ENCODE results near the gene SH2B3.

Gene SH2B3

GRCh38 chr12:111362687-111363475 is 42.8 kb upstream of the SH2B3 start:
- no peak for TF ChIP-seq CTCF (conservative IDR thresholded peaks at IDR 0.05; ENCODE audit: control insufficient read depth, insufficient read depth, low read depth, low read length)
- no peak overlapping the region for H3K4me3 ChIP-seq (ENCODE audit: control insufficient read depth, low read depth, low read length)
- no peak for DNase-seq (ENCODE audit: low read depth)

- H3K4me3 ChIP-seq (ENCODE audit: control insufficient read depth, low read depth, low read length), result no peak overlapping the region
- TF ChIP-seq CTCF (conservative IDR thresholded peaks at IDR 0.05; ENCODE audit: control insufficient read depth, insufficient read depth, low read depth, low read length), result no peak
- DNase-seq (ENCODE audit: low read depth), result no peak
Measured at GRCh38 chr12:111363578-111363977, 42.1 kb upstream of the SH2B3 start.

- no peak for TF ChIP-seq CTCF (conservative IDR thresholded peaks at IDR 0.05; ENCODE audit: control insufficient read depth, insufficient read depth, low read depth, low read length)
- no peak overlapping the region for H3K4me3 ChIP-seq (ENCODE audit: control insufficient read depth, low read depth, low read length)
- no peak for DNase-seq (ENCODE audit: low read depth)
Measured at GRCh38 chr12:111366075-111366474, 39.6 kb upstream of the SH2B3 start.

- H3K4me3 ChIP-seq (ENCODE audit: control insufficient read depth, low read depth, low read length), result no peak overlapping the region
- no peak for DNase-seq (ENCODE audit: low read depth)
- no peak for TF ChIP-seq CTCF (conservative IDR thresholded peaks at IDR 0.05; ENCODE audit: control insufficient read depth, insufficient read depth, low read depth, low read length)
Measured at GRCh38 chr12:111366583-111366982, 39.1 kb upstream of the SH2B3 start.

GRCh38 chr12:111367661-111368221 is 38.0 kb upstream of the SH2B3 start:
- TF ChIP-seq CTCF (conservative IDR thresholded peaks at IDR 0.05; ENCODE audit: control insufficient read depth, insufficient read depth, low read depth, low read length), result no peak

GRCh38 chr12:111368291-111368787 is 37.4 kb upstream of the SH2B3 start:
- no peak for TF ChIP-seq CTCF (conservative IDR thresholded peaks at IDR 0.05; ENCODE audit: control insufficient read depth, insufficient read depth, low read depth, low read length)
- H3K4me3 ChIP-seq (ENCODE audit: control insufficient read depth, low read depth, low read length), result peak overlapping the region; percentile 73
- no peak for DNase-seq (ENCODE audit: low read depth)

More at GRCh38 chr12:111367661-111368221, 38.0 kb upstream of the SH2B3 start:
- DNase-seq (ENCODE audit: low read depth), result peak; percentile 27
- H3K4me3 ChIP-seq (ENCODE audit: control insufficient read depth, low read depth, low read length), result peak overlapping the region; percentile 73
